ENCODE data around the gene CCNB3. TPM values are rescaled to one million over a fixed set of nuclear protein-coding genes. Genes with fewer than 3 reads are reported as not detected.
A peak's percentile ranks its signal among the peaks of the same experiment; 100 is the strongest.
"Not testable (repeated sequence)": the region's sequence is repeated elsewhere in the genome, so short reads cannot be mapped to it uniquely, and the experiment has no call there.

Gene CCNB3, protein sequence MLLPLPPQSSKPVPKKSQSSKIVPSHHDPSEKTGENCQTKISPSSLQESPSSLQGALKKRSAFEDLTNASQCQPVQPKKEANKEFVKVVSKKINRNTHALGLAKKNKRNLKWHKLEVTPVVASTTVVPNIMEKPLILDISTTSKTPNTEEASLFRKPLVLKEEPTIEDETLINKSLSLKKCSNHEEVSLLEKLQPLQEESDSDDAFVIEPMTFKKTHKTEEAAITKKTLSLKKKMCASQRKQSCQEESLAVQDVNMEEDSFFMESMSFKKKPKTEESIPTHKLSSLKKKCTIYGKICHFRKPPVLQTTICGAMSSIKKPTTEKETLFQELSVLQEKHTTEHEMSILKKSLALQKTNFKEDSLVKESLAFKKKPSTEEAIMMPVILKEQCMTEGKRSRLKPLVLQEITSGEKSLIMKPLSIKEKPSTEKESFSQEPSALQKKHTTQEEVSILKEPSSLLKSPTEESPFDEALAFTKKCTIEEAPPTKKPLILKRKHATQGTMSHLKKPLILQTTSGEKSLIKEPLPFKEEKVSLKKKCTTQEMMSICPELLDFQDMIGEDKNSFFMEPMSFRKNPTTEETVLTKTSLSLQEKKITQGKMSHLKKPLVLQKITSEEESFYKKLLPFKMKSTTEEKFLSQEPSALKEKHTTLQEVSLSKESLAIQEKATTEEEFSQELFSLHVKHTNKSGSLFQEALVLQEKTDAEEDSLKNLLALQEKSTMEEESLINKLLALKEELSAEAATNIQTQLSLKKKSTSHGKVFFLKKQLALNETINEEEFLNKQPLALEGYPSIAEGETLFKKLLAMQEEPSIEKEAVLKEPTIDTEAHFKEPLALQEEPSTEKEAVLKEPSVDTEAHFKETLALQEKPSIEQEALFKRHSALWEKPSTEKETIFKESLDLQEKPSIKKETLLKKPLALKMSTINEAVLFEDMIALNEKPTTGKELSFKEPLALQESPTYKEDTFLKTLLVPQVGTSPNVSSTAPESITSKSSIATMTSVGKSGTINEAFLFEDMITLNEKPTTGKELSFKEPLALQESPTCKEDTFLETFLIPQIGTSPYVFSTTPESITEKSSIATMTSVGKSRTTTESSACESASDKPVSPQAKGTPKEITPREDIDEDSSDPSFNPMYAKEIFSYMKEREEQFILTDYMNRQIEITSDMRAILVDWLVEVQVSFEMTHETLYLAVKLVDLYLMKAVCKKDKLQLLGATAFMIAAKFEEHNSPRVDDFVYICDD (N-terminal part only)
- polyA plus RNA-seq (ENCODE audit: insufficient read length in 10 of 10) = 1 to 10 TPM in 7 of 10 donors, under 1 TPM in 3; 0.74 to 2.0 (median 1.1) TPM
- long read RNA-seq, donor 1 = 0 reads
- long read RNA-seq, donor 2 = 0 reads
- long read RNA-seq, donor 3 = 0 reads
- long read RNA-seq, donor 4 = 0 reads
- long read RNA-seq, donor 5 = 0 reads
- long read RNA-seq, donor 6 = 0 reads
- long read RNA-seq, donor 7 = 0 reads
- long read RNA-seq, donor 8 = 0 reads
- long read RNA-seq, donor 9 = 0 reads

DNA sequence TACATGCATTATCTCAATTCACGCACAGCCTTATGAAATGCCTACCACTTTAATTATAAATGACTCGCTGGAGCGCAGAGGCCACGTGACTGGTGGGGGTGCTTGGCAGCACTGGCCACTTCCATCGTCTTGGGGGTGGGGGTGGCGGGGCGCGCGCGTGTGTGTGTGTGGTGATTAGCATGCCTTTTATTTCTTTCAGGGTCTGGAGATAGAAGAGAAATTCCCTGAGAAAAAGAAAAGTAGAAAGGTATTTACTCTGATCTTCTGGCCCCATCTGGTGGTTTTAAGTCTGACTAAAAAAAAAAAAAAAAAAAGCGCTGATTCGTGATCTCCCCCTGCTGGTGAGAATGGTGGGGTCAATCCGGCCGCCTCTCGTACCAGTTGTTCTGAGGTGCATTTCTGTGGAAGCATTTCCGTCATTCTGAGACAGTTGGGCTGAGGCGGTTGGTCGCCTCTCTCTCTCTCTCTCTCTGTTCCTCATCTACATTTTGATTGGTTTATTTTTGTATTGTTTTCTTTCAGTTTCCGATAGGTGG is at the start of gene CCNB3:
CCNB3 (plus strand) TSS at position 402 of the 536 bp plus-strand sequence. CDS start 80,399 bp downstream, outside the sequence.
- DNase-seq = peak; percentile 59 to 82 (median 72)

DNA sequence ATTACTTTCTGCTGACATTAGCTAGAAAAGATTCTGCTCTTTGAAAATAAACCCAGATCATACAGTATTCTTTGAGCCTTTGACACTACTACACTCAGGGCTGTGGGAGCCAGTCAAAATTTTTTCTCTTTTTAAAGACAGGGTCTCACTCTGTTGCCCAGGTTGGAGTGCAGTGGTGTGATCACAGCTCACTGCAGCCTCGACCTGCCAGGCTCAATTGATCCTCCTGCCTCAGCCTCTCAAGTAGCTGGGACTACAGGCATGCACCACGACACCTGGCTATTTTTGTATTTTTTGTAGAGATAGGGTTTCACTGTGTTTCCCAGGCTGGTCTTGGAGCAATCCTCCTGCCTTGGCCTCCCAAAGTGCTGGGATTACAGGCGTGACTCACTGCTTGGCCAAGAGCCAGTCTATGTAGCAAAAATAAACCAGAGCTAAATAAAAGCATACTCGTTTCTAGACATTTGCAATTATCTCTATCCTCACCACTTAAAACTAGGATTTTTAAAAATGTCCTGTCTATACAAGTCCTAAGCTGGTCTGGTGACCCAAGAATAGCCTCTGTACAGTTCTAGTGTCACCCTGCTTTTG is 46.9 kb upstream of the CCNB3 start:
- DNase-seq = peak in 1 of 3 donors; percentile 30

DNA sequence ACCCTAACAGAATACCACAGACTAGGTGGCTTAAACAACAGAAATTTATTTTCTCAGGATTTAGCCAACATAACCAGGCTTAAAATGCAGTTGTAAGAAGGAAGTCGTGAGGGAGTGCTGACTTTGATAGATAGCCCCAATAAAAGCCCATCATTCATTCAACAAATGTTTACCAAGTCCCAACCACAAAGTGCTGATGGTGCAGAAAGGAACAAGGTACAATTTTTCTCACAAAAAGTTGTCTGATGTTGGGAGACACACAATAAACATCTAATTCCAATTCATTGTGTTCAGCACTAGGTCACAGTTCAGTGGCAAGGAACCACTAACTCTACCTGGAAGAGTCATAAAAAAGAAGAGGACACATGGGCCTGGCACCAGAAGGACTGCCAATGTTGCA is 46.0 kb upstream of the CCNB3 start:
- DNase-seq = no peak

DNA sequence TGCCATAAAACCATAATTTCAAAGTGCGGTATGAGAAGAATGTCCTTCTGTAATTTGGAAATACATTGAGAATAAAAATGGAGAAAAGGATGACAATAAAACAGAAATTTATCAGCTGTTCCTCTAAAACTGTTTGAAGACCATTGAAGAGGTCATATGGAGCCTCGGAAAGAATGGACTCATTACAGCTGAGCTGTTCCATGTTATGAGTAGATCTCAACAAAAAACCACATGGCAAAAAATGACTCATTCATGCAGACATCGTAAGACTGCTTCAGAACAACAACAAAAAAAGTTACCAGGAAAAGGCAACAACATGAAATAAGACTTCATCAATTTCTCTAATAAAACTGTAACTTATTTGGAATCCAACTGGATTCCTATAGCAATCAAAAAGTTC is 43.4 kb upstream of the CCNB3 start:
- DNase-seq = no peak

DNA sequence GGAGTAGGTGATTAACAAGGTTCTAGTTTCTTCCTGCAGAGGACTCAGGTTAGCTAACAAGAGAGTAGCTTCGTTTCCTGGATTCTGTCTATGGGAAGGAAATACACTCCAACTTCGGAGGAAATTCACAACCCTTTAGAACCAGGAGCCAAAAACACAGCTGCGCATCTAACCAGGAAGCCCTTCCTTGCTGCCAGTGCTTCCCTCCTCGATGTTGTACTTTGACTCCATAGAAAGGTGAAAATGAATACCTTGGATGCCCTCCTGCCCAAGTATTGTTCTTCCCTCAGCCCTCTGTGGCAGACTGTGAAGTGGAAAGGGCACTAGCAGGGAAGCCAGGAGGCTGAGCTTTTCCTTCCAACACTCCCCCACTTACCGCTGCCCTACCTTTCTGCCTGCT is 38.8 kb upstream of the CCNB3 start:
- no peak for DNase-seq

DNA sequence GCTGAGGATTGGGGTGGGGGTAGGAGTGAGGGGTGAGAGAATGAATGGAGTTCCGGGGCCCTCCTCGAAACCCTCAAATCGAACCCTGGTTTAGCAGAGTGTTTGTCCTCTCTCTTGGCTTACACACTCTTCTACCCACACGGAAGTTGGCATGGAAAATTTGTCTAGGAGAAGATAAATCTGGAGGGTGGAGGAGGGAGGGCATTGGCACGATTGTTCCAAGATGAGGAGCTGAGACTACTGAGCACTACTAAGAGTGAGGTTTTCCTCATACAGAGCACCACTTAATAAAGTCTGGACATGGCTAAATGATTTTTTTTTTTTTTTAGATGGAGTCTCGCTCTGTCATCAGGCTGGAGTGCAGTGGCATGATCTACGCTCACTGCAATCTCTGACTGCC is 37.2 kb upstream of the CCNB3 start:
- DNase-seq = no peak

DNA sequence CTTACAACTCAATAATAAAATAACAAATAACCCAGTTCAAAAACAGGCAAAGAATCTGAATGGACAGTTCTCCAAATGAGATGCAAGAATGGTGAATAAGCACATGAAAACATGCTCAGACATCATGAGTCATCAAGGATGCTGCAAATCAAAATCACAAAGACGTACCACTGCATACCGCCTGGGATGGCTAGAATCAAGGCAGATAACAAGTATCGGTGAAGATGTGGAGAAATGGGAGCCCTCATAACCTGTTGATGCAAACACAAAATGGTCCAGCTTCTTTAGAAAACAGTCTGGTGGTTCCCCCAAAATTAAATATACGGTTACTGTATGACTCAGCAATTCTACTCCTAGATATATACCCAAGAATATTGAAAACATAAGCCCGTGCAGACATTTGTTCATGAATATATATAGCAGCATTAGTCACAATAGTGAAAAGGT is 36.3 kb upstream of the CCNB3 start:
- no peak for DNase-seq

DNA sequence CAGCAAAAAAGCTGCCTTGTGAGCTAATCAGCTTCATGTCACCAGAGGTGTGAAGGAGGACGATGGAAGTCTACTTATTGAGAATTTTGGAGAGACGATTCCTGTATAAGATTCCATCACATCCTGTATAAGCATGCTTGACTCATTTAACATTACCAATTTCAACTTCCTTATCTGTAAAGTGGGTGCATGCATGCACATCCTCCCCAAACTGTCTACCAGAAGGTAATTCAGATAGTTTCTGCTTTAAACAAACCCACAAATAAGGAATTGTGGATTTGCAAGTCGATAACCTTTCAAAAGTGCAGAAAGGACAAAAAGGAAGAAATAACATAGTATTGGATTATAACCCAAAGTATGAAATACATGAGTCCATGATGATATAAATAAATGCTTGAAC is 34.8 kb upstream of the CCNB3 start:
- DNase-seq = no peak

DNA sequence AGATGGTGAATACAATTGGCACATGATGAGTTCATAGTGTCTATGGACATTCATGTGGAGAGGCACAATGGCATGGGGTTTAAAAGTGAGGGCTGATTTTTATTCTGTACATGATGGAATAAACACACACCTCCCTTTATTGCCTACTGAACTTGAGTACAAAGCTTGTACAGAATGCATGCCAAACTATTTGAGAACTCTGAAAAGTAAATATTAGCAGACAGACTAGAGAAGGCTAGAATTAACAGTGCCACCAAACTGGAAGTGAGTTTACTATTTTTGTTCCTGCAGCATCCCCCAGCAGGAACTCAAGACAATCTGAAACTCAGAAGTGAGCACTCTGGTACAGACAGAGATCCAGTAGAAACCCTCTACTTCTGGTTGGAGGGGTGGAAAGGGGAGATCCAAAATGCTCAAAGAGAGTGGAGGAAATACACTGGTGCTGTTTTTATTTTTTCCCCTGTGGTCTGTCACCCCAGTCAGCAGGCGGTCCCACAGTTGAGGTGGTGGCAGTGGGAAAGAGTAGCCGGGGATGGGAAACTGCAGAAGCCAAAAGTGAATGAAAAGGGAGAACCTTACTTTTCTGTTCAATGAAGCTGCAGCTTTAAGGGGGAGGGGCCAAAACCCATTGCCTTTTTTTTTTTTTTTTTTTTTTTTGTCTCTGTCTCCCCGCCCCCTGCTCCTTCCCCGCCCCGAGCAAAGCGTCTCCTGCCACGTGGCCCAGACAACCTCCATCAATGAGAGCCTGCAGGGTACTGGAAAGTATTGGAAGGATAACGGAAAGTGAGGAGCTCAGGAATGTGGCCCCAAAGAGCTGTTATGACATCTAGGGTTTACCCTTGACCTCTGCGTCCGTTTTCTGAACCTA is 24.3 kb upstream of the CCNB3 start:
- no peak for DNase-seq

DNA sequence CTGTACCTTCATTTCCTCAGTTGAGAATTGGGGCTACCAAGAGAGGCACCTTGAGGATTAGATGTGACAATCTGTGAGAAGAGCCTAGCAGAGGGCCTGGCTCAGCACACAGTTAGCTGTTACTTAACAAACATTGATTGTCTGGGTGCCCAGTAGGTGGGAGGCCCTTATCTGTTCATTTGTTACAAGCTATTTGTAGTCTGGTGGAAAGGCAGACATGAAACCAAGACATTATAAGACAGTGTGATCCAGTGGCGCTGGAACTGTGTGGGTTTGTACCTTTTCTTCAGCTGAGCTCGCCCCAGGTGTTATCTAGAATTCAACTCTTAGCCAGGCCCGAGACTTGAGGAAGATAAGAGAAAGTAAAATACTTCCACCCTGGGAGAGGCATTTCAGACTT is 20.7 kb upstream of the CCNB3 start:
- no peak for DNase-seq

DNA sequence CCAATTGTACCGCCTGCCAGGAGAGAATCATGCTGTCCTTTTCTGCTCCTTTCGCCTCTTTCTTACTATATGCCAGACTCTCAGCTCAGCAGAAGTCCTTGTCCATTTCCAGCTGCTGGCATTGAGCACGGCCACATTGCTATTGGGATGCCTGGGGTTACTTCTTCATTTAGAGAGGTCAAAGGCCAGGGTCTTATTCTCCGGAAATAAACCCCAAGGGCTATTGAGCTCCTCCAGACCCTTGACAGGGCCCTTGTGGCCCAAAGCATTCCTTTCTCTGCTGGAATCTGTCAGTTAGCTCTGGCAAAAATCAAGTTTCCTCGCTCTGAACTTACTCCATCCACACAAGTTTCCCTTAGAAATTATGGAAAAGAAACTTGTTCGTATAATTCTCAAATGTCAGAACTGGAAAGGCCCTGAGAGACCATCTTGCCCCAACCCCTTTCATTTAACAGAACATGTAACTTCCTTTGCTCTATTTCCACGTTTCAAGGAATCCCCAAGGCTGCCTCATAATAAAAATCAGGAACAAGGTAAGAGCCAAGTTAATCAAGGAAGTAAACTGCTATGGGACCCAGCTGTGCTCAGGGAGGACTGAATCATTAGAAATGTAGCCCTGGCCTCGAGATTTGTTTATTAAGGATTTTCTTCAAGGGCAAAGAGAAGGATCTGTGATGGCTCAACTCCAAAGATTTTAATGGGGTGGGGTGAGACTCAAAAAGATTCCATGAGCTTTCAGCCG is 15.5 kb upstream of the CCNB3 start:
- peak in 2 of 3 donors; percentile 32 to 67 for DNase-seq

DNA sequence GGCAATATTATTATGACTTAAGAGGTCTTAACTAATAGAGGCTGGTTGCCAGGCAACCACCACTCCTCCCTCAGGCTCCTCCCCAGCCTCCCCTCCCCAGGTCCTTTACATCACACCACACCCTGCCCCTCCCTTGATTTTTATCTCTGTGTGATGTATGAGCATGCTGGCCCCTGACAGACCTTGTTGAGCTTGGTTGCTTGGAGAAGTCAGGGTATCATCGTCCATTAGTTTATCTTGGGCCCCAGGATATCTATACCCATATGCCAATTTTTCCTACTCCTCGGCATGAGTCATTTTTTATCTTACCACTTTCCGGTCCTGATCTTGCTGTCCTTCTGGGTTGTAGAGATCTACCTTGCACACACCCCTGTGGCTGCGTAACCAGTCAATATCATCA is 6.2 kb upstream of the CCNB3 start:
- DNase-seq = no peak

DNA sequence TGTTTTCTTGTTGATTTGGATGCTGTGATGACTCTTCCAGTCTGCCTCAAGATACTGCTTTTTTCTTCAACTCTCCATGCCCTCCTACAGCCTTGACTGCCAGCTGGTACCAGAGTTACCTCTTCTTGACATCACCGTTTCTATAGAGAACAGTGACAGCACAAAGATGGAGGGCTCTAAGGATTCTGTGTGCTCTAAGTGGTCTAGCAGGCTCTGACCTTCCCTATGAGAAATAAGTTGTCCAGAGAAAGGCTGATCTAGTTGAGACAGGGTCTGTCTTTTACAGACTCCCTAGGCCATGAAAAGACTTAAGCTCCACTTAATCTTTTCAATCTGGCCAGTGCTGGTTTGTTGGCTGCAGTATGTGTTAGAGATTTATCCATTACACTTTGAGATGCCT is 3.7 kb upstream of the CCNB3 start, which contains the start of gene AKAP4:
AKAP4 (minus strand) TSS at position 101 of the 400 bp plus-strand sequence. CDS start 118 bp downstream, outside the sequence.
- no peak for DNase-seq

DNA sequence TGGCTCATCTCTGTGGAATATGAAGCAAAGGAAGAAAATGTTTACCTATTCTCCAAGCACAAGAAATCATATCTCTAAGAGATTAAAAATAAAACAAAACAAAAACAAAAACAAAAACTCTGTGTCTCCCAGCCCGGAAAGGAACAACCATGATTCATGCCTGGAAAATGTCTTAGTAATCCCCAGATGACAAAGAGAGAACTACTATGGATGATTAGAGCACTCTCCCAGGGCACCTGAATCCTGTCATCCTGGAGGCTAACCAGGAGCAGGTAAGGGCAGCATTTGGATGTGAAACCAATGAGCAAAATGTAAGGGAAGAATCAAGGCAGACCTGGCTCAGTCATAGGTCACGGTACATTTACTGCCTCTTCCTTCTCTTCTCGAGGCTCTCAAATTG is 2.0 kb upstream of the CCNB3 start:
- no peak for DNase-seq

DNA sequence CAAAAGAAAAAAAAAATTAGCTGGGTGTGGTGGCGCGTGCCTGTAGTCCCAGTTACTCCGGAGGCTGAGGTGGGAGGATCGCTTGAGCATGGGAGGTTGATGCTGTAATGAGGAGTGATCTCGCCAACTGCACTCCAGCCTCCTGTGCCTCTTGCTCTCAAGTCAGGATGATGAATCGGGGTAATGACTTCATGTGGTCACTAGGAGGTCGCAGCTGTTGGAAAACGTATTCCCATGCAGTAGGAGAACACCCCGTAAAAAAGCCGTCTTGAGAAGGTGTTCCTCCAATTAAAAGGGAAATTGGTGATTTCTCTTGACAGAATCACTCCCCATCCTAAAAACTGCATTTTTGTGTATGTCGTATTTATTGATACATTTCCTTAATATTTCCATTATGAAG is 2.2 kb downstream of the CCNB3 start:
- no peak for DNase-seq

DNA sequence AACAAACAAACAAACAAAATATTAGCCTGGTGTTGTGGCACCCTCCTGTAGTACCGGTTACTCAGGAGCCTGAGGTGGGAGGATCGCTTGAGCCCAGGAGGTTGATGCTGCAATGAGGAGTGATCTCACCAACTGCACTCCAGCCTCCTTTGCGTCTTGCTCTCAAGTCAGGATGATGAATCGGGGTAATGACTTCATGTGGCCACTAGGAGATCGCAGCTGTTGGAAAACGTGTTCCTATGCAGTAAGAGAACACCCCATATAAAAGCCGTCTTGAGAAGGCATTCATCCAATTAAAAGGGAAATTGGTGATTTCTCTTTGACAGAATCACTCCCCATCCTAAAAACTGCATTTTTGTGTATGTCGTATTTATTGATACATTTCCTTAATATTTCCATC is 6.9 kb downstream of the CCNB3 start:
- DNase-seq = no peak

DNA sequence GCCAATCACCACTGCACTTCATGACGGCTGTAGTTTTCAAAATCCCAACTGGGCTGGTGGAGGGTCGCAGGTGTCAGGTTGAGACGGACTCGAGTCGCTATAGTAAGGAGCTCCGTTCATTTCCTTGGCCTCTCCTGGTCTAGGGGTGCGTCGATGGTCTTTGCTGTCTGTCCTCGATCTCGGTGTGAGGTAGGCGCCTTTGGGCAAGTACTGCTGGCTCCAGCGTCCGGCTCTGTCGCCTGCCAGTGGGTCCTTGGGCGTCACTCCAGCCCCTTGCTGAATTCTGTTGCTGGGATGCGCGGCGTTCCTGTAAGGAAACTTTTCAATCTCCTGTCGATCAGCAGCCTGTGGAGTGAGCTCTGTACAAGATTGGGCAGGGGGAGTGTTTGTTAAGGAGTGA is 76.7 kb downstream of the CCNB3 start:
- no peak for DNase-seq

DNA sequence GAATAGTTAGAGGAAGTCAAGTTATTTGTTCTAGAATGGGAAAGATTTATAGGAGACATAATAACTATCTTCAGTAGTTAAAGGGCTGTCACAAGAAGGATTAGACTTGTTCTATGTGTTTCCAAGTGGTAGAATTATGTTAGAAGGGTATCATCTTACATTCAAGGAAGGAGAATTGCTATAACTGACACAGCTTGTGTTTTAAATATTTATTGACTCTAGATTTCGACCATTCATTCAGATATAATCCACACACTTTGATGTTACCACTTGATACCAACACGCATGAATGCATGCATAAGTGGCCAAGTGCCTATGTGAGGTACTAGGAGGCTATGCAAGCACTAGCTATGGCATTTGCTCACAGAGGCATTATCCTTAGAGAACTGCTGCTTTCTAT is 122.7 kb downstream of the CCNB3 start:
- DNase-seq = no peak

DNA sequence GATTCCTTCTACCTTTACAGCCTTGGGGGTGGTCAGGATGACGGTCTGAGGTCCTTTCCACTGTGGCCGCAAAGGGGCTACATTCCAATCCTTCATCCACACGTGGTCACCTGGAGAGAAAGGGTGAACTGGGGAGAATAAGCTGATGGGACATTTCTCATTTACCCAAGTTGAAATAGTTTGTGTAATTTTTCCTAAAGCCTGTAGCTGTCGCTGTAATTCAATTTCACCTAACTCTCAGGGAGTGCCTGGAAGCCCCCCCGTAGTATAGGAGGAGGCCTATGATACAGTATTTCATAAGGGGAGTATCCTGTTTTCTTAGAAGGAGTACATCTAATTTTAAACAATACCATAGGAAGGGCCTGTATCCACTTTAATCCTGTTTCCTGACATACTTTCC is 128.1 kb downstream of the CCNB3 start:
- DNase-seq = not testable (repeated sequence)
